Erythroblast (primary cell): ENCODE data around the gene ACAP3.

Experiments
- DNase-seq, 2 experiments: peaks; one replicate each; lab custom pipeline; 2025; lab: John Stamatoyannopoulos, UW
- GATA1 ChIP-seq: IDR thresholded peaks from 2 replicates; pipeline ENCODE4 v1.6.1; 2011; ENCODE audit warnings: low read depth, mild to moderate bottlenecking, control low read depth, low read length, moderate library complexity
- POLR2A ChIP-seq: IDR thresholded peaks from 2 replicates; pipeline ENCODE4 v1.6.1; 2011; ENCODE audit warnings: mild to moderate bottlenecking, low read length

ACAP3 gene

DNA sequence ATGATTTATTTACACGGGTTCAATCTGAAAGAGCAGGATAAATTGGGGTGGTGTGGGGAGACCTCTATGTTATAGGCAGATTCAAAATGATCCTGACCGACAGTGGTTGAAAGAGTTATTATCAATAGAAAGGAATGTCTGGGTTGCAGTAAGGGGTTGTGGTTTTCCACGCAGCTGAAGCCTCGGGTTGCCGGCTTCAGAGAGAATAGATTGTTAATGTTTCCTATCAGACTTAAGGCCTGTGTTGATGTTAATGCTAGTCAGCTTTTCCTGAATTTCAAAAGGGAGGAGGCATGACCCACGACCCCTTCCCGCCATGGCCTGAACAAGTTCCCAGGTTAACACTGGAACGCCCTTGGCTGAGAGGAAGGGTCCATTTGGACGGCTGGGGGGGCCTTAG lies 31.9 kb downstream of the ACAP3 start:
- TF ChIP-seq GATA1 (no peak), POLR2A (no peak)

GRCh38 chr1:1274931-1275431 lies 32.7 kb downstream of the ACAP3 start:
- DNase-seq, result no peak
- TF ChIP-seq GATA1 (no peak), POLR2A (no peak)

More for the DNA sequence above, 31.9 kb downstream of the ACAP3 start:
- no peak for DNase-seq

- no peak for DNase-seq
- no peak for TF ChIP-seq GATA1
- no peak for TF ChIP-seq POLR2A
Observed at GRCh38 chr1:1274299-1274930, 33.3 kb downstream of the ACAP3 start.

DNA sequence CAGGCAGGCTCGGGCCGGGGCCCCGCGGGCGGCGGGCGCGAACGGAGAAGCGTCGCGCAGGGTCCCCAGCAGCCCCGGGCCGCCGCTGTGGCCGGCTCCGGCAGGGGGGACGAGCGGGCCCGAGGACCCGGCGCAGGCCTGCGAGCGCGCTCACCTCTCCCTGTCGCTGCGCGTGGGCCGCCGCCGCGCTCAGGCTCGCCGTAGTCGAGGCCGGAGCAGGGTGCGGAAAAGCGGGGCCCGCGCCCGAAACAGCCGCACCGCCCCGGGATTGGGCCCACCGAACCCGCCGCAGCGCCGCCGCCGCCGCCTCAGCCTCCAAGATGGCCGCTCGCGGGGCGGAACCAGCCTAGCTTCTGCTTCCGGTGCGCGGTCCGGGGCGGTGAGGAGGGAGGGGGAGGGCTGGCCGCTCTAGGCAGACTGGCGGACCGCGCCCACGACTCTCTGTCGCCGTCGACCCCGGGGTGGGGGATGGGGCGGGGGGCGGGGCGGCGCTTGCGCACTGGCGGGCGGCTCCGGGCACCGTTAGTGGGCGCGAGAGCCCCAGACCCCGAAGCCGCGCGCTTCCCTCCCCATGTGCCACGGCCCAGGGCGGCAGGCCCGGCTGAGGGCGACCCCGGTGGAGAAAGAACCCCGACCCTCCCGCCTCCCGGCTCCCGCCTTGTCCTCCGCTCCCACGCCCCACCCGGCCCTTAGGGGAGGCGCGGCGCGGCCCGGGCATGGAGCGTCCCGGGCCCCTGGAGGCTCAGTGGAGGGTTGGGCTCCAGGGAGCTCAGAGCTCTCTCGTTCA lies 34.0 kb downstream of the ACAP3 start, which contains the start of gene UBE2J2:
Gene UBE2J2 (minus strand): TSS at position 343 of the 787 bp plus-strand sequence. CDS start 5,862 bp downstream, outside the sequence.
- TF ChIP-seq POLR2A (peak; percentile 28), GATA1 (no peak)
- DNase-seq, result peak; percentile 96

DNA sequence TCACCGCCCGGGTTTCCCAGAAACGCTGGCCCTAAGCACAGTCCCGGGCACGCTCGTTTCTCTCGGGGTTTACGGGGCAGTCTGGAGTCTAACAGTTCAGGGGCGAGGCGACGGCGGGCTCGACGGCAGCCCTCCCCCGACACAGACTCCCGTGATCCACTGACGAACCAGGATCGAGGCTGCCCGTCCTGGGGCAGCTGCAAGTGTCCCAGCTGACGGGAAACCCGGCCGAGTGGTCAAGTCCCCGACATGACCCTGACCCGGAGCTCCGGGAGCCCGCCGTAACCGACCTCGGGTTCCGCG lies 34.6 kb downstream of the ACAP3 start:
- TF ChIP-seq POLR2A (no peak), GATA1 (no peak)
- DNase-seq, result peak; percentile 48 to 61

DNA sequence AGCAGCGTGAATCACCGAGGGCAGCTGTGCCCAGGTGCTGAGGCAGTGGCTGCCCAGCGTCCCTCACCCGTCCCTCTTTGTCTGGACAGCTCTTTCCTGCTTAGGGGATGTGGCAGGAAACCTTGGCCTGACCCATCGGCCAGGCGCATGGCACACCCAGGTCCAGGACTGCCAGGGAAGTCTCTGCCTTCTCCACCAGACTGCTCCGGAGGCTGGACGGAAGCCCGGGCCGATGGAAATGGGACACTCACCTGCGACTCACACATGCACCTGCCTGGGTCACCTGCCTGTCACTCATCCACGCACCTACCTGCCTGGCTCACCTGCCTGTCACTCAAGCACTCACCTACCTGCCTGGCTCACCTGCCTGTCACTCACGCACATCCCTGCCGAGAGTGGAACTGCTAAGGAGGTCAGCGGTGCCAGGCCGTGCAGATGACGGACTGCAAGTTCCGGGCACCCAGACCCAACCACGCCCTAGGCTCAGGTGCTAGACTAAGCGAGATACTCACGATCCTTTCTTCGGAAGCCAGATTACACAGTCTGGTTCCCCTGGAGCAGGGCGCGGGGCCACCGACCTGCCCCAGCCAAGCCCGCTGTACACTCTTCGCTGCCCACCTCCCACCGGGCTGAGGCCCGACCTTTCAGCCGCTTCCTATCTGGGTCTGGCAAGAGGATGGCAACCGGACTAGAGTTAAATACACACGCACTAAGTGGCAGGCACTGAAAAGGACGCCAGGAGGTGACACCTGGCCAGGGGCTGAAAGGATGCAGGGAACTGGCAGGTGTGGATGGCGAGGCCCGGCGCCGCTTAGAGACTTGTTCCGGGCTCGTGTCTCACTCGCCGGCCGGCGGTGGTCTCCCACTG lies 35.2 kb downstream of the ACAP3 start:
- TF ChIP-seq GATA1 (no peak), POLR2A (no peak)
- no peak for DNase-seq

DNA sequence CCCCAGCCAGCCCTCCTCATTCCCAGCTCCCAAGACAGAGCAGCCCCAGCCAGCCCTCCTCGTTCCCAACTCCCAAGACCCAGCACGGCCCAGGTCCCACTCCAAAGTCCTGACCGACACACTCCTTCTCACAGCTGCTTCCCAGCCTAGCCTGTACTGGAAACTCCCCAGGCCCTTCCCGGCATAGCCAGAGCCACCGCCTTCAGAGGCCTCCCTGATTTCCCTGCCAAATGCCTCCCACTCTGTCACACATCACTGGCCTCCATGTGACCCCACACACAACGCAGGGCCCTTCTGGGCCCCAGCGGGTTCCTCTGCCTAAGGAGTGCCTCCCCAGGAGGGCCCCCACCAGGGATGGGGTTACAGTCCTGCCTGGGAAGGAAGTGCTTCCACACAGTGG lies 36.9 kb downstream of the ACAP3 start:
- no peak for DNase-seq
- no peak for TF ChIP-seq POLR2A
- no peak for TF ChIP-seq GATA1

DNA sequence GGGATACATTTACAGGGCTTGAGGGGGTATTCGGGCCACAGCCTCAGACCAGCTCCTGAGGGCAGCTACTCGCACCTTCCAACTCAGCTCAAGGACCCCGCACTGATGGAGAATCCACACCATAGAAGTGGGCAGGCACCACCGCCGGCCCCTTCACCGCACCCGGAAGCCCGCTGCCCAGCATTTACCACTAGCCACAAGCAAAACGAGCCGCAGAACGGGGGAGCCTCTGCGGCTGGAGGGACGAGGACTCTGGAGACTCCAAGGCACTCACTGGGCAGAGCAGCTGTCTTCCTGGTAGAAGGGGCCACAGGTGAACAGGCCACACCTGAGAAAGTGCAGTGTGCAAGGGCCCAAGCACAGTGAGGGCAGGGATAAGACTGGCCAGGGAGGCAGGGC lies 39.4 kb downstream of the ACAP3 start:
- TF ChIP-seq GATA1 (no peak), POLR2A (peak; percentile 11)
- no peak for DNase-seq

GRCh38 chr1:1267488-1268283 lies 40.0 kb downstream of the ACAP3 start:
- TF ChIP-seq POLR2A (no peak), GATA1 (no peak)
- DNase-seq, result no peak

DNA sequence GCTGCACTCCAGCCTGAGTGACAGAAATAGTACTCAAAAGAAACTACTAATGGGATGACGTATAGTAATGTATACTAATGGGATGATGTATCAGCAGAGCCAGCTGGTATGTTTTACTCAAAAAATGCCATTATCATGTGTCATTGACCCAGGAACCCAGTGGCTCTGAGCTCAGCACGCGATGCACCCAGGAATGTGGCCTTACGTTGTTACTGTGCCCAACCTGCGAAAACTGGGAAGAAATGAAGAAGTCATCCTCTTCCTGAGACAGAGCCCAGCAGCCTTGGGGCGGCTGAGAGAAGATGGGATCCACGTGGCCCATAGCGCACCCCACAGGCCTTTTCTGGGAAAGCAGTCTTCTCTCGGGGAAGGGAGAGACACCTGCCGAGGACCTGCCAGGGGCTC lies 42.9 kb downstream of the ACAP3 start:
- TF ChIP-seq POLR2A, result no peak
- TF ChIP-seq GATA1, result no peak
- peak in 1 of 2 experiments; percentile 25 for DNase-seq

GRCh38 chr1:1264026-1264425 lies 43.7 kb downstream of the ACAP3 start:
- TF ChIP-seq POLR2A (no peak), GATA1 (no peak)
- no peak for DNase-seq

DNA sequence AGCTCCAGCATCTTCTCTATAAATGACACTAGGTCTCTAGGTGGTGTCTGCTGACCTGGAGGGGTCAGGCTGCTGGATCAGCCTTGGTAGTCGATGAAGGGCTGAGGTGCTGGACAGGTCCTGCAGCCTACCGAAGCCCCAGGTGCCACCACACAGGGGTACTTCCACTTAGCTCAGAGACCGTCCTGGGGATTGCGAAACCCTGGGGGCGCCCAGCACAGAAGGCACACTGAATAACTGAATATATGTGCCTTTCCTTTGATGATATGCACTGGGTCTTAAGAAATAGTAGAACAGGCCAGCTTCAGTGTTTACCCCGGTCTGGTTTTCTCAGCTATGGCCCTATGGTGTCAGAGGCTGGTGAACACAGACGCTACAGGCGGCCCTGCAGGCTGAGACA lies 45.0 kb downstream of the ACAP3 start:
- DNase-seq, result no peak
- TF ChIP-seq POLR2A (no peak), GATA1 (no peak)

DNA sequence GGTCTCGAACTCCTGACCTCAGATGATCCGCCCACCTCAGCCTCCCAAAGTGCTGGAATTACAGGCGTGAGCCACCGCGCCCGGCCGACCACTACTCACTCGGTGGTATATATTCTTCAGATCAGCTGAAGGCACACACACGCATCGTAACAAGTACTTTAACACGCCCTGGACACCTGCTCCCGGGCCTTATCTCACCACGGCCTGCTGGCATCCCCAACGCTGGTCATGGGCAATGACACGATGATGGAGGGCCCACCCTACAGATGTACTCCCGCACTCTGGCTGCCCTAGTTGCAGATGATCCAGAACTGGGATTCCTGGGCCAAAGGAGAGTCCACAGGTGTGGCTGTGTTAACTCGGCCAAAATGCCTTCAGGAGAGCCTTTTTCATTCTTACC lies 45.7 kb downstream of the ACAP3 start:
- DNase-seq, result peak; percentile 29 to 76

More for the DNA sequence above, 45.7 kb downstream of the ACAP3 start:
- TF ChIP-seq POLR2A, result no peak
- TF ChIP-seq GATA1, result no peak
